ENCODE measurements around the gene UMAD1. TPM values are rescaled to one million over a fixed set of nuclear protein-coding genes. Genes with fewer than 3 reads are reported as not detected.
A peak's percentile ranks its signal among the peaks of the same experiment; 100 is the strongest.

UMAD1 gene
- total and polyA plus RNA-seq, 2 of the 13 experiments (the other 11 are each of a cell fraction or from before 2014, with no cell fraction given): 16.8 to 17.6 TPM

DNA sequence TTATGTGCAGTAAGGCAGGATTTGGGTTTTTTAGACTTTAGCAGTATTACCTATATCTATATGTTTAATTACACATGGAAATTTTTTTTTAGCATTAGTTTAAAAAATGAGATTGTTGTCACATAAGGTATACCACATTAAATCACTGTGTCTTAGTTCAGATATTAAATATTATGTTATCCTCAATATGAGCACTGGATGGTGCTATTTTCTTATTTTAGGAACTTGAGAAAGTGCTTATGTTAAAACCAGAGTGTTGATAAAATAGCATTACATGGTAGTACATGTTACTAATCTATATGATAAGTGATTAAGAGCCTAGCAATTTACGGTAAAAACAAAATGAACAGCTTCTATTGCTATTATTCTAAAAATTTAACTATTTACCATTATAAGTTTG lies 45.1 kb upstream of the UMAD1 start:
- POLR2A ChIA-PET: no interaction called here
- in situ Hi-C loops (cut with HindIII; ENCODE audit: extremely low pct_ligation_motif_present, low pct_unique_long_range_greater_than_20kb): no loop called here

DNA sequence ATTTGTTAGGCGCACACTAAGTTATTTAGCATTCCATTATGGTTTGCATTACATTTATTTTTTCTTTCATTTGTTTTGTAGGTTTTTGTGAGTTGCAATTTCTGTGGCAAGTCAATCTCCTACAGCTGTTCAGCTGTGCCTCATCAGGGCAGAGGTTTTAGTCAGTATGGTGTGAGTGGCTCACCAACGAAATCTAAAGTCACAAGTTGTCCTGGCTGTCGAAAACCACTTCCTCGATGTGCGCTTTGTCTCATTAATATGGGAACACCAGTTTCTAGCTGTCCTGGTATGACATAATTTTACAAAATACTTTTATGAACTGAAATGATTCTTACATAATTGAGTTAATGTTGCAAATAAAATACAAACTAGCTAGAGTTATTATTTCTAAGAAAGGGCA lies 44.4 kb upstream of the UMAD1 start:
- no peaks in the 10 kb centered on the region for H4K20me1 ChIP-seq (ENCODE audit: insufficient read depth, low read length)
- 92% methylated on average over 5 of the region's 5 CpGs for WGBS (ENCODE audit: low lambda C conversion rate)
- BruUV-seq (replicated peaks): no TSS peak
- no peak for FAIRE-seq
- H3K9ac ChIP-seq (ENCODE audit: insufficient read depth, low read depth, low read length): no peak overlapping the region
- H3K36me3 ChIP-seq (replicated peaks in 1 of 2; ENCODE audit: control insufficient read depth in 1 of 2, insufficient read depth in 2 of 2, low read length in 2 of 2): peaks cover 3 to 22% of the 10 kb centered on the region in 2 experiments; a peak in 4 of 5 replicates
- in situ Hi-C loops (cut with HindIII; ENCODE audit: extremely low pct_ligation_motif_present, low pct_unique_long_range_greater_than_20kb): no loop called here
- H3K4me1 ChIP-seq (ENCODE audit: insufficient read depth, low read length): peaks cover 8% of the 10 kb centered on the region
- ATAC-seq: no peak
- no peak overlapping the region for H2AFZ ChIP-seq (ENCODE audit: low read length)
- no peak overlapping the region for H3K4me2 ChIP-seq (ENCODE audit: low read depth, low read length)
- DNase-seq (ENCODE audit: low spot score): no peak
- H3K27ac ChIP-seq (ENCODE audit: extremely low read length, insufficient read depth, low read length): no peak overlapping the region
- no peaks in the 10 kb centered on the region for H3K27me3 ChIP-seq (ENCODE audit: control insufficient read depth in 1 of 2, insufficient read depth in 2 of 2, low read length in 2 of 2)
- no peaks in the 10 kb centered on the region for H3K79me2 ChIP-seq (ENCODE audit: insufficient read depth, low read length)
- no peaks in the 10 kb centered on the region for H3K9me3 ChIP-seq (ENCODE audit: low read length)
- ChIA-PET POLR2A (no interaction called here), CTCF (ENCODE audit: low intra/inter-chr PET ratio, low total read pairs) (no interaction called here)
- no peak overlapping the region for H3K4me3 ChIP-seq (replicated peaks in 1 of 3; ENCODE audit: insufficient read depth in 1 of 3, low read depth in 2 of 3, low read length in 3 of 3)
- intact Hi-C loops (cut with micrococcal nuclease; ENCODE audit: unreplicated experiment): loop anchor here (5.0 to 10.0 kb wide), 3 partner anchors 166 to 621 kb away; no protein-coding TSS in a partner anchor
- no peak for TF ChIP-seq ZNF431 (CRISPR knock-in tag; IDR thresholded peaks at IDR 0.05; ENCODE audit: borderline replicate concordance, low read depth)
- no peak for TF ChIP-seq ZNF557 (CRISPR knock-in tag; IDR thresholded peaks at IDR 0.05)
- TF ChIP-seq ZNF768 (CRISPR knock-in tag; IDR thresholded peaks at IDR 0.05): no peak
- TF ChIP-seq, protein P1, sequence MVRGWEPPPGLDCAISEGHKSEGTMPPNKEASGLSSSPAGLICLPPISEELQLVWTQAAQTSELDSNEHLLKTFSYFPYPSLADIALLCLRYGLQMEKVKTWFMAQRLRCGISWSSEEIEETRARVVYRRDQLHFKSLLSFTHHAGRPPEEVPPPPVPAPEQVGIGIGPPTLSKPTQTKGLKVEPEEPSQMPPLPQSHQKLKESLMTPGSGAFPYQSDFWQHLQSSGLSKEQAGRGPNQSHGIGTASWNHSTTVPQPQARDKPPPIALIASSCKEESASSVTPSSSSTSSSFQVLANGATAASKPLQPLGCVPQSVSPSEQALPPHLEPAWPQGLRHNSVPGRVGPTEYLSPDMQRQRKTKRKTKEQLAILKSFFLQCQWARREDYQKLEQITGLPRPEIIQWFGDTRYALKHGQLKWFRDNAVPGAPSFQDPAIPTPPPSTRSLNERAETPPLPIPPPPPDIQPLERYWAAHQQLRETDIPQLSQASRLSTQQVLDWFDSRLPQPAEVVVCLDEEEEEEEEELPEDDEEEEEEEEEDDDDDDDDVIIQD (CRISPR knock-in tag; IDR thresholded peaks at IDR 0.05; ENCODE audit: low read depth): no peak
- TF ChIP-seq ZNF331 (CRISPR knock-in tag; IDR thresholded peaks at IDR 0.05): no peak
- TF ChIP-seq, protein P2, sequence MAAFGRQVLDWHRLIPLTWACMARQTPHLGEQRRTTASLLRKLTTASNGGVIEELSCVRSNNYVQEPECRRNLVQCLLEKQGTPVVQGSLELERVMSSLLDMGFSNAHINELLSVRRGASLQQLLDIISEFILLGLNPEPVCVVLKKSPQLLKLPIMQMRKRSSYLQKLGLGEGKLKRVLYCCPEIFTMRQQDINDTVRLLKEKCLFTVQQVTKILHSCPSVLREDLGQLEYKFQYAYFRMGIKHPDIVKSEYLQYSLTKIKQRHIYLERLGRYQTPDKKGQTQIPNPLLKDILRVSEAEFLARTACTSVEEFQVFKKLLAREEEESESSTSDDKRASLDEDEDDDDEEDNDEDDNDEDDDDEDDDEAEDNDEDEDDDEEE (CRISPR knock-in tag; IDR thresholded peaks at IDR 0.05): no peak
- TF ChIP-seq ZNF496 (CRISPR knock-in tag; IDR thresholded peaks at IDR 0.05; ENCODE audit: insufficient replicate concordance): no peak
- TF ChIP-seq DMAP1 (CRISPR knock-in tag; IDR thresholded peaks at IDR 0.05): no peak
- TF ChIP-seq NFE2L1 (CRISPR knock-in tag; IDR thresholded peaks at IDR 0.05; ENCODE audit: borderline replicate concordance): no peak
- TF ChIP-seq ZNF652 (CRISPR knock-in tag; IDR thresholded peaks at IDR 0.05; ENCODE audit: borderline replicate concordance, low read depth): no peak

More for the DNA sequence above, 45.1 kb upstream of the UMAD1 start:
- Histone ChIP-seq H3K4me1 (ENCODE audit: insufficient read depth, low read length) (peaks cover 8% of the 10 kb centered on the region), H2AFZ (ENCODE audit: low read length) (no peak overlapping the region), H3K9me3 (ENCODE audit: low read length) (no peaks in the 10 kb centered on the region), H3K27ac (ENCODE audit: extremely low read length, insufficient read depth, low read length) (no peak overlapping the region), H3K9ac (ENCODE audit: insufficient read depth, low read depth, low read length) (no peak overlapping the region), H3K79me2 (ENCODE audit: insufficient read depth, low read length) (no peaks in the 10 kb centered on the region), H4K20me1 (ENCODE audit: insufficient read depth, low read length) (no peaks in the 10 kb centered on the region), H3K4me3 (replicated peaks in 1 of 3; ENCODE audit: insufficient read depth in 1 of 3, low read depth in 2 of 3, low read length in 3 of 3) (no peak overlapping the region), H3K4me2 (ENCODE audit: low read depth, low read length) (no peak overlapping the region), H3K36me3 (replicated peaks in 1 of 2; ENCODE audit: control insufficient read depth in 1 of 2, insufficient read depth in 2 of 2, low read length in 2 of 2) (peaks cover 3 to 28% of the 10 kb centered on the region in 2 experiments; a peak in 4 of 5 replicates), H3K27me3 (ENCODE audit: control insufficient read depth in 1 of 2, insufficient read depth in 2 of 2, low read length in 2 of 2) (no peaks in the 10 kb centered on the region)
- DNase-seq (ENCODE audit: low spot score) (peak; percentile 3), ATAC-seq (no peak), FAIRE-seq (no peak)
- no peak for TF ChIP-seq HOXA7 (CRISPR knock-in tag; IDR thresholded peaks at IDR 0.05)
- TF ChIP-seq SMC3 (IDR thresholded peaks at IDR 0.05; ENCODE audit: low read length): peak; percentile 11; the same call in 1 of the 2 replicates
- no peak for TF ChIP-seq ELF1 (CRISPR knock-in tag; IDR thresholded peaks at IDR 0.05)
- TF ChIP-seq STAG1 (CRISPR knock-in tag; IDR thresholded peaks at IDR 0.05): peak; percentile 61
- TF ChIP-seq RFXAP (CRISPR knock-in tag; IDR thresholded peaks at IDR 0.05; ENCODE audit: borderline replicate concordance): no peak
- TF ChIP-seq, protein P3, sequence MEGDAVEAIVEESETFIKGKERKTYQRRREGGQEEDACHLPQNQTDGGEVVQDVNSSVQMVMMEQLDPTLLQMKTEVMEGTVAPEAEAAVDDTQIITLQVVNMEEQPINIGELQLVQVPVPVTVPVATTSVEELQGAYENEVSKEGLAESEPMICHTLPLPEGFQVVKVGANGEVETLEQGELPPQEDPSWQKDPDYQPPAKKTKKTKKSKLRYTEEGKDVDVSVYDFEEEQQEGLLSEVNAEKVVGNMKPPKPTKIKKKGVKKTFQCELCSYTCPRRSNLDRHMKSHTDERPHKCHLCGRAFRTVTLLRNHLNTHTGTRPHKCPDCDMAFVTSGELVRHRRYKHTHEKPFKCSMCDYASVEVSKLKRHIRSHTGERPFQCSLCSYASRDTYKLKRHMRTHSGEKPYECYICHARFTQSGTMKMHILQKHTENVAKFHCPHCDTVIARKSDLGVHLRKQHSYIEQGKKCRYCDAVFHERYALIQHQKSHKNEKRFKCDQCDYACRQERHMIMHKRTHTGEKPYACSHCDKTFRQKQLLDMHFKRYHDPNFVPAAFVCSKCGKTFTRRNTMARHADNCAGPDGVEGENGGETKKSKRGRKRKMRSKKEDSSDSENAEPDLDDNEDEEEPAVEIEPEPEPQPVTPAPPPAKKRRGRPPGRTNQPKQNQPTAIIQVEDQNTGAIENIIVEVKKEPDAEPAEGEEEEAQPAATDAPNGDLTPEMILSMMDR (CRISPR knock-in tag; IDR thresholded peaks at IDR 0.05): peak; percentile 26; the same call in 1 of the 2 replicates
- WGBS (ENCODE audit: low lambda C conversion rate): 96% methylated on average over 1 of the region's 1 CpG
- CTCF ChIA-PET (ENCODE audit: low intra/inter-chr PET ratio, low total read pairs): no interaction called here
- no TSS peak for BruUV-seq (replicated peaks)
- intact Hi-C loops (cut with micrococcal nuclease; ENCODE audit: unreplicated experiment): loop anchor here (5.0 to 10.0 kb wide), 3 partner anchors 167 to 622 kb away; no protein-coding TSS in a partner anchor
